ENCODE data around the gene FALEC.

GRCh38 chr1:150559656-150560010 is 44.1 kb downstream of the FALEC start:
- TF ChIP-seq CTCF (IDR thresholded peaks at IDR 0.05; ENCODE audit: borderline replicate concordance, extremely low read depth, low read length, poor library complexity, severe bottlenecking): no peak
- TF ChIP-seq EZH2 (IDR thresholded peaks at IDR 0.05; ENCODE audit: borderline replicate concordance, low read depth, low read length, severe bottlenecking): no peak

Data from DND-41 (cell line).